ENCODE data around the gene ATE1. TPM values are rescaled to one million over a fixed set of nuclear protein-coding genes. Genes with fewer than 3 reads are reported as not detected.
"Not testable (repeated sequence)": the region's sequence is repeated elsewhere in the genome, so short reads cannot be mapped to it uniquely, and the experiment has no call there.

ATE1 gene
- total RNA-seq, 1 donor from 2014 or later = 6.9 TPM

- H3K36me3 ChIP-seq = no peaks in the 10 kb centered on the region
- intact Hi-C loops (cut with DNase I) = no loop called here
- DNase-seq (ENCODE audit: low spot score in 2 of 2) = no peak
- H3K9me3 ChIP-seq = no peaks in the 10 kb centered on the region
- H3K27me3 ChIP-seq = no peaks in the 10 kb centered on the region
- no peak overlapping the region for H3K4me3 ChIP-seq
- TF ChIP-seq CTCF (IDR thresholded peaks at IDR 0.05) = no peak
- H3K27ac ChIP-seq = no peak overlapping the region
- H3K4me1 ChIP-seq = peaks cover 0 to 4% of the 10 kb centered on the region in 2 donors
These were observed 13.7 kb upstream of the ATE1 start for GRCh38 chr10:121941532-121941931.

- intact Hi-C loops (cut with DNase I) = no loop called here
- H3K27me3 ChIP-seq = no peaks in the 10 kb centered on the region
- no peak for DNase-seq (ENCODE audit: low spot score in 2 of 2)
- H3K4me1 ChIP-seq = no peaks in the 10 kb centered on the region
- H3K9me3 ChIP-seq = no peaks in the 10 kb centered on the region
- TF ChIP-seq CTCF (IDR thresholded peaks at IDR 0.05) = no peak
- H3K36me3 ChIP-seq = no peaks in the 10 kb centered on the region
- no peak overlapping the region for H3K4me3 ChIP-seq
- H3K27ac ChIP-seq = no peak overlapping the region
These were observed 8.5 kb upstream of the ATE1 start for GRCh38 chr10:121936295-121936694.

- DNase-seq (ENCODE audit: low spot score in 2 of 2) = no peak
- no peak for TF ChIP-seq CTCF (IDR thresholded peaks at IDR 0.05)
- H3K9me3 ChIP-seq = no peaks in the 10 kb centered on the region
- intact Hi-C loops (cut with DNase I) = no loop called here
- no peak overlapping the region for H3K4me3 ChIP-seq
- H3K27ac ChIP-seq = no peak overlapping the region
- H3K36me3 ChIP-seq = no peaks in the 10 kb centered on the region
- no peaks in the 10 kb centered on the region for H3K27me3 ChIP-seq
- no peaks in the 10 kb centered on the region for H3K4me1 ChIP-seq
These were observed 7.9 kb upstream of the ATE1 start for GRCh38 chr10:121935702-121936101.

GRCh38 chr10:121930268-121931085, 2.6 kb upstream of the ATE1 start:
- intact Hi-C loops (cut with DNase I) = not testable (repeated sequence)

GRCh38 chr10:121929585-121930267, 1.9 kb upstream of the ATE1 start:
- not testable (repeated sequence) for H3K27me3 ChIP-seq; DNase-seq (ENCODE audit: low spot score in 2 of 2); H3K36me3 ChIP-seq; H3K9me3 ChIP-seq; H3K4me3 ChIP-seq; H3K27ac ChIP-seq
- intact Hi-C loops (cut with DNase I) = loop anchor here (2.0 to 5.0 kb wide), 5 partner anchors 68 to 1078 kb away; partner anchors contain the start of genes ACADSB and IKZF5
- H3K4me1 ChIP-seq = peaks cover 0 to 10% of the 10 kb centered on the region in 2 donors

More at GRCh38 chr10:121930268-121931085, 2.6 kb upstream of the ATE1 start:
- not testable (repeated sequence) for H3K4me3 ChIP-seq; DNase-seq (ENCODE audit: low spot score in 2 of 2); H3K27ac ChIP-seq; H3K9me3 ChIP-seq; H3K36me3 ChIP-seq; H3K27me3 ChIP-seq
- H3K4me1 ChIP-seq = peaks cover 0 to 10% of the 10 kb centered on the region in 2 donors

- H3K4me3 ChIP-seq = peak overlapping the region; percentile 98 to 100
- H3K27me3 ChIP-seq = no peaks in the 10 kb centered on the region
- peaks cover 0 to 10% of the 10 kb centered on the region in 2 donors for H3K4me1 ChIP-seq
- no peaks in the 10 kb centered on the region for H3K36me3 ChIP-seq
- TF ChIP-seq CTCF (IDR thresholded peaks at IDR 0.05) = no peak
- intact Hi-C loops (cut with DNase I) = loop anchor here (1.0 to 5.0 kb wide), 7 partner anchors 46 to 1079 kb away; partner anchors contain the start of genes ACADSB and IKZF5
- peak overlapping the region; percentile 97 for H3K27ac ChIP-seq
- no peak for DNase-seq (ENCODE audit: low spot score in 2 of 2)
- H3K9me3 ChIP-seq = no peaks in the 10 kb centered on the region
These were observed 675 bp upstream of the ATE1 start for GRCh38 chr10:121928528-121928884.

Data from ascending aorta (tissue), 2 donors.